Neural cell (in vitro differentiated cells): ENCODE data around the gene E2F4. TPM values are rescaled to one million over a fixed set of nuclear protein-coding genes. Genes with fewer than 3 reads are reported as not detected.

Experiments
- H2AFZ ChIP-seq: fragments of 200-600, 300-800 bp; sonication (generic), shearing (Covaris generic); 2 replicates; pipeline ENCODE4 v1.6.0; 2014; ENCODE audit warnings: low read depth, mild to moderate bottlenecking, antibody characterized with exemption, low read length, moderate library complexity
- H3F3A ChIP-seq: fragments of 200-600 bp; shearing (Covaris generic); 2 replicates; pipeline ENCODE4 v1.6.1; 2016; ENCODE audit warnings: mild to moderate bottlenecking, moderate library complexity, mixed read lengths, antibody characterized with exemption, low read length; ENCODE audit not compliant: insufficient read depth, poor library complexity, severe bottlenecking
- H3K27ac ChIP-seq: fragments of 200-600, 300-800 bp; sonication (generic), shearing (Covaris generic); 2 replicates; pipeline ENCODE4 v1.5.1; 2014; ENCODE audit warnings: mild to moderate bottlenecking, low read length, moderate library complexity
- H3K27me3 ChIP-seq: fragments of 300-800, 200-600 bp; sonication (generic), shearing (Covaris generic); 2 replicates; pipeline ENCODE4 v1.6.0; 2014; ENCODE audit warnings: mild to moderate bottlenecking, low read depth, low read length, moderate library complexity; ENCODE audit not compliant: insufficient read depth
- H3K36me3 ChIP-seq: fragments of 300-800, 200-600 bp; sonication (generic), shearing (Covaris generic); 2 replicates; pipeline ENCODE4 v1.5.1; 2014; ENCODE audit warnings: mild to moderate bottlenecking, antibody characterized with exemption, low read length, moderate library complexity; ENCODE audit not compliant: insufficient read depth
- H3K4me2 ChIP-seq: fragments of 300-800, 200-600 bp; sonication (generic), shearing (Covaris generic); 2 replicates; pipeline ENCODE4 v1.6.0; 2014; ENCODE audit warnings: mild to moderate bottlenecking, low read length
- H3K4me3 ChIP-seq: fragments of 300-800, 200-600 bp; sonication (generic), shearing (Covaris generic); 2 replicates; pipeline ENCODE4 v1.5.1; 2014; ENCODE audit warnings: mild to moderate bottlenecking, low read length, moderate library complexity
- H3K79me2 ChIP-seq: fragments of 200-600 bp; shearing (Covaris generic); replicated peaks from 2 replicates; pipeline ENCODE4 v1.6.0; 2014; ENCODE audit warnings: mild to moderate bottlenecking, low read length, moderate library complexity; ENCODE audit not compliant: insufficient read depth
- H3K9ac ChIP-seq: fragments of 300-800, 200-600 bp; sonication (generic), shearing (Covaris generic); 2 replicates; pipeline ENCODE4 v1.6.1; 2016; ENCODE audit warnings: mild to moderate bottlenecking, low read length, mixed read lengths
- H3K9me2 ChIP-seq: fragments of 200-600 bp; shearing (Covaris generic); 2 replicates; pipeline ENCODE4 v1.6.1; 2016; ENCODE audit warnings: mild to moderate bottlenecking, low read length, mixed read lengths; ENCODE audit not compliant: insufficient read depth
- H3K9me3 ChIP-seq: fragments of 200-600, 300-800 bp; sonication (generic), shearing (Covaris generic); 2 replicates; pipeline ENCODE4 v1.6.1; 2016; ENCODE audit warnings: mild to moderate bottlenecking, mixed run types, low read length, moderate library complexity, mixed read lengths
- H4K20me1 ChIP-seq: fragments of 200-600 bp; shearing (Covaris generic); 2 replicates; pipeline ENCODE4 v1.6.1; 2016; ENCODE audit warnings: mild to moderate bottlenecking, mixed run types; ENCODE audit not compliant: insufficient read depth
- CTCF ChIP-seq: fragments of 450-650 bp; IDR thresholded peaks from 2 replicates; pipeline ENCODE4 v1.5.1; 2014; ENCODE audit warnings: antibody characterized with exemption, mild to moderate bottlenecking, moderate library complexity; ENCODE audit not compliant: poor library complexity, severe bottlenecking
- EP300 ChIP-seq: fragments of 450-650 bp; conservative IDR thresholded peaks from 2 replicates; pipeline ENCODE4 v1.6.1; 2014; ENCODE audit warnings: antibody characterized with exemption, mild to moderate bottlenecking, moderate library complexity; ENCODE audit not compliant: poor library complexity, severe bottlenecking
- EZH2 ChIP-seq: fragments of 200-600, 300-800 bp; shearing (Covaris generic), sonication (generic); IDR thresholded peaks from 2 replicates; pipeline ENCODE4 v1.6.1; 2014; ENCODE audit warnings: antibody characterized with exemption, low read length, borderline replicate concordance, mild to moderate bottlenecking; ENCODE audit not compliant: insufficient read depth, poor library complexity, severe bottlenecking
- MXI1 ChIP-seq: fragments of 450-650 bp; conservative IDR thresholded peaks from 2 replicates; pipeline ENCODE4 v1.6.1; 2014; ENCODE audit warnings: antibody characterized with exemption, mild to moderate bottlenecking; ENCODE audit not compliant: poor library complexity, severe bottlenecking
- POLR2AphosphoS5 ChIP-seq: IDR thresholded peaks from 2 replicates; pipeline ENCODE4 v1.6.1; 2012
- RAD21 ChIP-seq: fragments of 450-650 bp; conservative IDR thresholded peaks from 2 replicates; pipeline ENCODE4 v1.6.1; 2014; ENCODE audit warnings: antibody characterized with exemption, mild to moderate bottlenecking, moderate library complexity
- REST ChIP-seq: IDR thresholded peaks from 2 replicates; pipeline ENCODE4 v1.6.1; 2012; ENCODE audit warnings: borderline replicate concordance
- SMC3 ChIP-seq: fragments of 450-650 bp; conservative IDR thresholded peaks from 2 replicates; pipeline ENCODE4 v1.6.1; 2014; ENCODE audit warnings: antibody characterized with exemption, mild to moderate bottlenecking, moderate library complexity; ENCODE audit not compliant: poor library complexity
- TAF1 ChIP-seq: IDR thresholded peaks from 2 replicates; pipeline ENCODE4 v1.6.1; 2012; ENCODE audit warnings: low read depth
- polyA plus RNA-seq: library from polyadenylated mRNA; depleted of rRNA; stranded (reverse); fragments of >200 nt; gene quantifications from 2 replicates; pipeline ENCODE4 v1.2.3, GENCODE V29; 2014

Gene E2F4
- polyA plus RNA-seq, 1 donor from 2014 or later = 112 TPM

GRCh38 chr16:67240506-67240905 is 48.6 kb downstream of the E2F4 start:
- no peak overlapping the region for H3K4me2 ChIP-seq
- no peaks in the 10 kb centered on the region for H3K9me3 ChIP-seq
- H3K79me2 ChIP-seq = no peaks in the 10 kb centered on the region
- no peak for TF ChIP-seq CTCF
- no peak for TF ChIP-seq EP300
- TF ChIP-seq POLR2AphosphoS5 = no peak
- TF ChIP-seq TAF1 = no peak
- no peak for TF ChIP-seq REST
- TF ChIP-seq MXI1 = no peak
- no peak for TF ChIP-seq RAD21
- TF ChIP-seq SMC3 = no peak
- no peak overlapping the region for H3K9ac ChIP-seq
- H3F3A ChIP-seq = no peaks in the 10 kb centered on the region
- H3K27me3 ChIP-seq = no peaks in the 10 kb centered on the region
- H3K27ac ChIP-seq = no peak overlapping the region
- H2AFZ ChIP-seq = no peak overlapping the region
- no peak overlapping the region for H3K4me3 ChIP-seq
- H3K36me3 ChIP-seq = no peaks in the 10 kb centered on the region
- H3K9me2 ChIP-seq = no peaks in the 10 kb centered on the region
- no peaks in the 10 kb centered on the region for H4K20me1 ChIP-seq

- Histone ChIP-seq H2AFZ (no peak overlapping the region), H3F3A (no peaks in the 10 kb centered on the region), H3K9ac (no peak overlapping the region), H3K27ac (no peak overlapping the region), H4K20me1 (no peaks in the 10 kb centered on the region), H3K4me3 (no peak overlapping the region), H3K36me3 (no peaks in the 10 kb centered on the region), H3K9me2 (no peaks in the 10 kb centered on the region), H3K27me3 (peaks cover 5% of the 10 kb centered on the region), H3K4me2 (no peak overlapping the region), H3K79me2 (no peaks in the 10 kb centered on the region), H3K9me3 (no peaks in the 10 kb centered on the region)
- TF ChIP-seq TAF1 (no peak), RAD21 (no peak), CTCF (no peak), POLR2AphosphoS5 (no peak), EZH2 (no peak), REST (no peak), EP300 (no peak), SMC3 (no peak), MXI1 (no peak)
Measured at GRCh38 chr16:67241008-67241900, 49.3 kb downstream of the E2F4 start.
